HepG2 (cell line): Measurements from ENCODE around the gene BCAS3. TPM values are rescaled to one million over a fixed set of nuclear protein-coding genes. Genes with fewer than 3 reads are reported as not detected.

Source experiments
- ATM ChIP-seq: fragments of 450-650 bp; IDR thresholded peaks from 2 replicates; pipeline ENCODE4 v1.7.1; 2017; ENCODE audit warnings: mild to moderate bottlenecking, borderline replicate concordance
- BCL6 ChIP-seq: IDR thresholded peaks from 2 replicates; pipeline ENCODE4 v1.6.1; 2016; ENCODE audit warnings: missing genetic modification reagents, missing compliant biosample characterization
- CTCF ChIP-seq: sonication (generic); formaldehyde crosslinking; IDR thresholded peaks from 2 replicates; pipeline ENCODE4 v1.5.0; 2020; ENCODE audit warnings: mild to moderate bottlenecking, missing genetic modification reagents, moderate library complexity
- FLYWCH1 ChIP-seq: sonication (generic); formaldehyde crosslinking; IDR thresholded peaks from 2 replicates; pipeline ENCODE4 v1.8.1; 2023; ENCODE audit warnings: mild to moderate bottlenecking, missing genetic modification reagents
- HOMEZ ChIP-seq: IDR thresholded peaks from 2 replicates; pipeline ENCODE4 v1.6.1; 2016; ENCODE audit warnings: low read depth
- KAT2B ChIP-seq: fragments of 150-350 bp; IDR thresholded peaks from 2 replicates; pipeline ENCODE4 v1.6.1; 2014; ENCODE audit warnings: low read depth, low read length, borderline replicate concordance
- KDM1A ChIP-seq: IDR thresholded peaks from 2 replicates; pipeline ENCODE4 v1.6.1; 2016; ENCODE audit warnings: missing compliant biosample characterization
- TIGD3 ChIP-seq: sonication (generic); formaldehyde crosslinking; IDR thresholded peaks from 2 replicates; pipeline ENCODE4 v1.5.1; 2020; ENCODE audit warnings: mild to moderate bottlenecking, missing genetic modification reagents, borderline replicate concordance
- ZHX1 ChIP-seq: sonication (generic); formaldehyde crosslinking; IDR thresholded peaks from 2 replicates; pipeline ENCODE4 v1.8.1; 2022; ENCODE audit warnings: low read depth, mild to moderate bottlenecking, missing genetic modification reagents
- ZNF350 ChIP-seq: sonication (generic); formaldehyde crosslinking; IDR thresholded peaks from 2 replicates; pipeline ENCODE4 v1.4.0; 2020; ENCODE audit warnings: mild to moderate bottlenecking, low read depth, missing genetic modification reagents, borderline replicate concordance
- ZNF496 ChIP-seq: sonication (generic); formaldehyde crosslinking; IDR thresholded peaks from 2 replicates; pipeline ENCODE4 v1.8.1; 2023; ENCODE audit warnings: mild to moderate bottlenecking, moderate library complexity, missing genetic modification reagents; ENCODE audit not compliant: insufficient replicate concordance
- ZNF576 ChIP-seq: sonication (generic); formaldehyde crosslinking; IDR thresholded peaks from 2 replicates; pipeline ENCODE4 v1.4.0; 2020; ENCODE audit warnings: mild to moderate bottlenecking, missing genetic modification reagents
- ZNF639 ChIP-seq: conservative IDR thresholded peaks from 2 replicates; pipeline ENCODE4 v1.6.1; 2018; ENCODE audit warnings: missing genetic modification reagents
- ZNF710 ChIP-seq: sonication (generic); formaldehyde crosslinking; IDR thresholded peaks from 2 replicates; pipeline ENCODE4 v1.5.0; 2020; ENCODE audit warnings: mild to moderate bottlenecking, missing genetic modification reagents, borderline replicate concordance
- ZSCAN9 ChIP-seq: IDR thresholded peaks from 2 replicates; pipeline ENCODE4 v1.6.1; 2016; ENCODE audit warnings: borderline replicate concordance
- polyA plus RNA-seq, 8 experiments: library from polyadenylated mRNA; depleted of rRNA in 3 of 8; stranded (reverse) in 7 of 8; unstranded in 1 of 8; fragments of >200 nt; fragmentation: Illumina TruSeq in 4 of 8; extraction: Trizol in 4 of 8; gene quantifications; 2 replicates each; pipeline versions ENCODE4 v1.2.1 to v1.2.3, GENCODE V29; 2011 to 2016; ENCODE audit warnings: low read depth in 4 of 8, missing spikeins in 1 of 8, mixed read lengths in 1 of 8; ENCODE audit not compliant: insufficient read depth in 1 of 8
- total RNA-seq, 5 experiments: library from RNA; depleted of rRNA; stranded (reverse); fragments of >200 nt; fragmentation: Illumina TruSeq; extraction: Trizol; gene quantifications; 2 replicates each; pipeline ENCODE4 v1.2.3, GENCODE V29; 2016; ENCODE audit warnings: low read depth in 1 of 5

Gene BCAS3
- total and polyA plus RNA-seq, 2 of the 13 experiments (the other 11 are each of a cell fraction or from before 2014, with no cell fraction given), result 10.7 to 11.2 TPM

- no peak for TF ChIP-seq ZNF710 (CRISPR knock-in tag)
- no peak for TF ChIP-seq FLYWCH1 (CRISPR knock-in tag)
- peak; percentile 59; the same call in 1 of the 2 replicates for TF ChIP-seq HOMEZ (CRISPR knock-in tag)
- TF ChIP-seq BCL6 (CRISPR knock-in tag), result 0 out of 2 replicates have a peak, but pooled peaks have one; percentile 36
- TF ChIP-seq CTCF (CRISPR knock-in tag), result no peak
- TF ChIP-seq ZSCAN9 (CRISPR knock-in tag), result 0 out of 2 replicates have a peak, but pooled peaks have one; percentile 39
- no peak for TF ChIP-seq ZNF496 (CRISPR knock-in tag)
- no peak for TF ChIP-seq ATM
- no peak for TF ChIP-seq ZNF576 (CRISPR knock-in tag)
- no peak for TF ChIP-seq TIGD3
- TF ChIP-seq ZNF350 (CRISPR knock-in tag), result no peak
- no peak for TF ChIP-seq KAT2B
- no peak for TF ChIP-seq ZNF639 (CRISPR knock-in tag)
- TF ChIP-seq ZHX1 (CRISPR knock-in tag), result no peak
- no peak for TF ChIP-seq KDM1A (CRISPR knock-in tag)
Measured at GRCh38 chr17:61065263-61065773, 387.7 kb downstream of the BCAS3 start (continued).
